Measurements from ENCODE around the gene GNPDA2. TPM values are rescaled to one million over a fixed set of nuclear protein-coding genes. Genes with fewer than 3 reads are reported as not detected.

GNPDA2 gene
- total and polyA plus RNA-seq, 2 experiments from 2014 or later = 8.8 to 20.3 TPM

DNA sequence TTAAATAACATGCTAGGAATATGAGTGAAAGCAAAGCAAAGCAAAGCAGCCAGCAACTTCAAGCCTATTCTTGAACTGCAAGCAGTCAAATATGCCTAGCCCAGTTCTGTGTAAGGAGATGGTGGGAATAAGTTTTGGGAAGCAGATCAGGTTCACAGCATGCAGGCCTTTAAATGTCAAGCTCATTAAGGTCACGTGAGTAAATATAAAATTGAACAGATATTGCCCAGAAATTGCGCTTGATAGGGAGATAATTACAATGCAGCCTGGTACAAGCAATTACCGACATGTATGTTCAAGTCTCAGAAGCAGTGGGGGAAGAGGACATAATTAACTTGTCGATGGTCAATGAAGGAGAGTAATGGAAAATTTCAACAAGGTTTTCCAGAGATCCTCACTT lies 6.0 kb downstream of the GNPDA2 start:
- H2AFZ ChIP-seq = no peak overlapping the region

DNA sequence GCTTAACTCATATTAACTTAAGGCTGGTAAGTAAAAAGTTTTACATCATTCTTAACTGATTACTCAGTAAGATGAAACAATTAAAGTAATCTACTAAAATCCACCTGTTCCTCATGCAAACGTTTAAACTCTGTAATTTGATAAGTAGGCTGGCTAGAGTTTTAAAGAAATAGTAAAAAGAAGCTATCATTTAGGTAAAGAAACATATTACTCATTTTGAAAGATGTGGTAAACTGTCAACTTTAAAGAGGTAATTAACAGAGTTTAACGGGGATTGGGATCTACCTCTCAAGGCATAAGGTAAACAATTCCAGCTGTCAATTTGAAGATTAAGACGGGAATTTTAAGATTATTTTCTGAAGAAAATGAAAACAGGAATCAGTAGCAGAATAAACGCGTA lies 9.8 kb downstream of the GNPDA2 start:
- H3K27me3 ChIP-seq = no peaks in the 10 kb centered on the region
- no peak for DNase-seq (ENCODE audit: low spot score)
- TF ChIP-seq, protein P1, sequence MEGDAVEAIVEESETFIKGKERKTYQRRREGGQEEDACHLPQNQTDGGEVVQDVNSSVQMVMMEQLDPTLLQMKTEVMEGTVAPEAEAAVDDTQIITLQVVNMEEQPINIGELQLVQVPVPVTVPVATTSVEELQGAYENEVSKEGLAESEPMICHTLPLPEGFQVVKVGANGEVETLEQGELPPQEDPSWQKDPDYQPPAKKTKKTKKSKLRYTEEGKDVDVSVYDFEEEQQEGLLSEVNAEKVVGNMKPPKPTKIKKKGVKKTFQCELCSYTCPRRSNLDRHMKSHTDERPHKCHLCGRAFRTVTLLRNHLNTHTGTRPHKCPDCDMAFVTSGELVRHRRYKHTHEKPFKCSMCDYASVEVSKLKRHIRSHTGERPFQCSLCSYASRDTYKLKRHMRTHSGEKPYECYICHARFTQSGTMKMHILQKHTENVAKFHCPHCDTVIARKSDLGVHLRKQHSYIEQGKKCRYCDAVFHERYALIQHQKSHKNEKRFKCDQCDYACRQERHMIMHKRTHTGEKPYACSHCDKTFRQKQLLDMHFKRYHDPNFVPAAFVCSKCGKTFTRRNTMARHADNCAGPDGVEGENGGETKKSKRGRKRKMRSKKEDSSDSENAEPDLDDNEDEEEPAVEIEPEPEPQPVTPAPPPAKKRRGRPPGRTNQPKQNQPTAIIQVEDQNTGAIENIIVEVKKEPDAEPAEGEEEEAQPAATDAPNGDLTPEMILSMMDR (IDR thresholded peaks at IDR 0.05; ENCODE audit: poor library complexity) = no peak
- TF ChIP-seq EZH2 (IDR thresholded peaks at IDR 0.05; ENCODE audit: borderline replicate concordance) (no peak), EZH2phosphoT487 (IDR thresholded peaks at IDR 0.05; ENCODE audit: low read depth, severe bottlenecking, unreplicated experiment) (no peak)
- H4K20me1 ChIP-seq (ENCODE audit: insufficient read depth, poor library complexity, severe bottlenecking) = no peaks in the 10 kb centered on the region
- no peaks in the 10 kb centered on the region for H3K4me1 ChIP-seq (ENCODE audit: insufficient read depth)
- no peaks in the 10 kb centered on the region for H3K9me3 ChIP-seq (ENCODE audit: low read depth)
- H3K4me2 ChIP-seq = no peak overlapping the region
- no peak overlapping the region for H3K4me3 ChIP-seq
- no peaks in the 10 kb centered on the region for H3K9me2 ChIP-seq (replicated peaks; ENCODE audit: insufficient read depth)
- 48% methylated on average over 5 of the region's 5 CpGs for WGBS (ENCODE audit: low lambda C conversion rate, missing lambda C conversion rate)
- no peak overlapping the region for H2AFZ ChIP-seq
- H3K79me2 ChIP-seq = peaks cover 34% of the 10 kb centered on the region
- no peaks in the 10 kb centered on the region for H3K36me3 ChIP-seq (replicated peaks; ENCODE audit: insufficient read depth, low read depth)
- H3K27ac ChIP-seq = no peak overlapping the region

More for the DNA sequence above, 6.0 kb downstream of the GNPDA2 start:
- H3K4me3 ChIP-seq = no peak overlapping the region
- H3K9me3 ChIP-seq (ENCODE audit: low read depth) = no peaks in the 10 kb centered on the region
- H3K4me1 ChIP-seq (ENCODE audit: insufficient read depth) = peaks cover 2% of the 10 kb centered on the region
- H3K9me2 ChIP-seq (replicated peaks; ENCODE audit: insufficient read depth) = no peaks in the 10 kb centered on the region
- H4K20me1 ChIP-seq (ENCODE audit: insufficient read depth, poor library complexity, severe bottlenecking) = no peaks in the 10 kb centered on the region
- no peak for DNase-seq (ENCODE audit: low spot score)
- H3K27me3 ChIP-seq = no peaks in the 10 kb centered on the region
- TF ChIP-seq, protein P1 (IDR thresholded peaks at IDR 0.05; ENCODE audit: poor library complexity) = no peak
- TF ChIP-seq EZH2 (IDR thresholded peaks at IDR 0.05; ENCODE audit: borderline replicate concordance) = no peak
- TF ChIP-seq EZH2phosphoT487 (IDR thresholded peaks at IDR 0.05; ENCODE audit: low read depth, severe bottlenecking, unreplicated experiment) = no peak
- no peak overlapping the region for H3K4me2 ChIP-seq
- H3K79me2 ChIP-seq = peaks cover 64% of the 10 kb centered on the region
- no peak overlapping the region for H3K27ac ChIP-seq
- WGBS (ENCODE audit: low lambda C conversion rate, missing lambda C conversion rate) = 87% methylated on average over 4 of the region's 4 CpGs
- no peaks in the 10 kb centered on the region for H3K36me3 ChIP-seq (replicated peaks; ENCODE audit: insufficient read depth, low read depth)

DNA sequence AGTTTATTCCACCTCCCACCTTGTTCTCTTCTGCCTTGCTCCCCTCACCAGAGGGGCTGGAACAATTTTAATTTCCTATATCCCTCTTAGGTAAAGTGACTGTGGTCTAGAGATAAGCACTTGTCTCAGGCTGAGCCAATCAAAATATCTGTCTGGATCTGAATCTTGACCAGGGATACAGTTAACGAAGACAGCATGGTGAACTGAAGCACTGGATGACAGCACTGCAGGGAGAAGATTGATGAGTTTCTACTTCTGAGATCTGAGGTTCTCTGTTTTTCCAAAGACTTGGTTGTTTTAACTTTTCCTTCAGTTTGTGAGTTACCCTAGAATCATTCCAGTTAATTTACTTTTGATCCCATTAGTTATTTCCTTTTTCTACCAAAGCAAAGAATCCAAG lies 13.2 kb downstream of the GNPDA2 start:
- Histone ChIP-seq H3K9me2 (replicated peaks; ENCODE audit: insufficient read depth) (no peaks in the 10 kb centered on the region), H3K4me2 (no peak overlapping the region), H3K36me3 (replicated peaks; ENCODE audit: insufficient read depth, low read depth) (no peaks in the 10 kb centered on the region), H3K79me2 (peaks cover 10% of the 10 kb centered on the region), H3K27me3 (no peaks in the 10 kb centered on the region), H4K20me1 (ENCODE audit: insufficient read depth, poor library complexity, severe bottlenecking) (no peaks in the 10 kb centered on the region), H2AFZ (no peak overlapping the region), H3K9me3 (ENCODE audit: low read depth) (no peaks in the 10 kb centered on the region), H3K4me3 (no peak overlapping the region), H3K4me1 (ENCODE audit: insufficient read depth) (no peaks in the 10 kb centered on the region), H3K27ac (no peak overlapping the region)
- WGBS (ENCODE audit: low lambda C conversion rate, missing lambda C conversion rate) = 90% methylated on average over 1 of the region's 1 CpG
- DNase-seq (ENCODE audit: low spot score) = no peak
- TF ChIP-seq EZH2 (IDR thresholded peaks at IDR 0.05; ENCODE audit: borderline replicate concordance) (no peak), EZH2phosphoT487 (IDR thresholded peaks at IDR 0.05; ENCODE audit: low read depth, severe bottlenecking, unreplicated experiment) (no peak)
- TF ChIP-seq, protein P1 (IDR thresholded peaks at IDR 0.05; ENCODE audit: poor library complexity) = no peak

DNA sequence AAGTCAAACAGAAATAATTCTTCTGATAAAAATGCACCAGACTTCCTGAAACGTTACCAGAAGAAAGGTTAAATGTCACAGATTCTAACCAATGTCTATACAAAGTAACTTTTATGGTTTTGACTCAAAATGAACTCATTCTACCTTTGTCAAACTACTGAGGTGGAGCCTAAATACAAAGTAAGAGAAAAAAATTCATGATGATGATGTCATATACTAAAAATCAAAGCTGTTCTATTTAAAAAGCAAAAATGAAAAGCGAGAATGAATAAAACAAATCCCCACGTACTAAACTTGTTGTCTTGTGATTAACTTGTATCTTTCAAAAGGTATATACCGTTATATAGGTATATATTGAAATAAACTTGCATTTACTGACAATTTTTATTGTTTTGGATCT lies 21.7 kb downstream of the GNPDA2 start:
- no peaks in the 10 kb centered on the region for H3K4me1 ChIP-seq (ENCODE audit: insufficient read depth)
- no peak overlapping the region for H3K4me2 ChIP-seq
- WGBS (ENCODE audit: low lambda C conversion rate, missing lambda C conversion rate) = 92% methylated on average over 4 of the region's 4 CpGs
- no peak overlapping the region for H2AFZ ChIP-seq
- H3K9me2 ChIP-seq (replicated peaks; ENCODE audit: insufficient read depth) = no peaks in the 10 kb centered on the region
- H3K4me3 ChIP-seq = no peak overlapping the region
- DNase-seq (ENCODE audit: low spot score) = no peak
- no peaks in the 10 kb centered on the region for H3K27me3 ChIP-seq
- TF ChIP-seq EZH2 (IDR thresholded peaks at IDR 0.05; ENCODE audit: borderline replicate concordance) (no peak), EZH2phosphoT487 (IDR thresholded peaks at IDR 0.05; ENCODE audit: low read depth, severe bottlenecking, unreplicated experiment) (no peak)
- TF ChIP-seq, protein P1 (IDR thresholded peaks at IDR 0.05; ENCODE audit: poor library complexity) = no peak
- H3K79me2 ChIP-seq = no peaks in the 10 kb centered on the region
- H3K36me3 ChIP-seq (replicated peaks; ENCODE audit: insufficient read depth, low read depth) = no peaks in the 10 kb centered on the region
- H3K9me3 ChIP-seq (ENCODE audit: low read depth) = no peaks in the 10 kb centered on the region
- H3K27ac ChIP-seq = no peak overlapping the region
- no peaks in the 10 kb centered on the region for H4K20me1 ChIP-seq (ENCODE audit: insufficient read depth, poor library complexity, severe bottlenecking)

All from hepatocyte (in vitro differentiated cells).